ENCODE data around the gene DDX54.

DNA sequence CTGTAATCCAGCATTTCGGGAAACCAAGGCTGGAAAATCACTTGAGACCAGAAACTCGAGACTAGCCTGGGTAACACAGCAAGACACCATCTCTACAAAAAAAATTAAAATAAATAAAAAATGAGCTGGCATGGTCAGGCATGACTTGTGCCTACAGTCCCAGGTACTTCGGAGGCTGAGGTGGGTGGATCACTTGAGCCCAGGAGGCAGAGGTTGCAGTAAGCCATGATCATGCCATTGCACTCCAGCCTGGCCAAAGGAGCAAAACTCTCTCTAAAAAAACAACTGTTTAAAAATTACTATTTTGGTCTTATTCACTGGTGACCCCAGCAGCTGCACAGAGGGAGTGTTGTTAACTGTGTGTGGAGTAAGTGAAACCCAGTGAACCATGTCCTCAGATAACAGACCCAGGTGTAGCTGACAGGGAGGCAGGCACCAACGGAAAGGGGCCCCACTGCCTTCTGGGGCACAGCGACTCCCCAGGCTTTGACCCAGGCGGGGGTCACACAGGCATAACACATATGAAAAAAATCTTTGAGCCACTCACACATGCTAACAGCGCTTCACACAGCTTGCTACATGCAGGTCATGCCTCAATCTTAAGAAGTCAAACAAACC is 12.1 kb downstream of the DDX54 start:
- TF ChIP-seq CTCF (IDR thresholded peaks at IDR 0.05) = no peak
- TF ChIP-seq SIN3A (IDR thresholded peaks at IDR 0.05; ENCODE audit: borderline replicate concordance, insufficient read depth, low read depth, low read length) = no peak
- TF ChIP-seq, protein P1, sequence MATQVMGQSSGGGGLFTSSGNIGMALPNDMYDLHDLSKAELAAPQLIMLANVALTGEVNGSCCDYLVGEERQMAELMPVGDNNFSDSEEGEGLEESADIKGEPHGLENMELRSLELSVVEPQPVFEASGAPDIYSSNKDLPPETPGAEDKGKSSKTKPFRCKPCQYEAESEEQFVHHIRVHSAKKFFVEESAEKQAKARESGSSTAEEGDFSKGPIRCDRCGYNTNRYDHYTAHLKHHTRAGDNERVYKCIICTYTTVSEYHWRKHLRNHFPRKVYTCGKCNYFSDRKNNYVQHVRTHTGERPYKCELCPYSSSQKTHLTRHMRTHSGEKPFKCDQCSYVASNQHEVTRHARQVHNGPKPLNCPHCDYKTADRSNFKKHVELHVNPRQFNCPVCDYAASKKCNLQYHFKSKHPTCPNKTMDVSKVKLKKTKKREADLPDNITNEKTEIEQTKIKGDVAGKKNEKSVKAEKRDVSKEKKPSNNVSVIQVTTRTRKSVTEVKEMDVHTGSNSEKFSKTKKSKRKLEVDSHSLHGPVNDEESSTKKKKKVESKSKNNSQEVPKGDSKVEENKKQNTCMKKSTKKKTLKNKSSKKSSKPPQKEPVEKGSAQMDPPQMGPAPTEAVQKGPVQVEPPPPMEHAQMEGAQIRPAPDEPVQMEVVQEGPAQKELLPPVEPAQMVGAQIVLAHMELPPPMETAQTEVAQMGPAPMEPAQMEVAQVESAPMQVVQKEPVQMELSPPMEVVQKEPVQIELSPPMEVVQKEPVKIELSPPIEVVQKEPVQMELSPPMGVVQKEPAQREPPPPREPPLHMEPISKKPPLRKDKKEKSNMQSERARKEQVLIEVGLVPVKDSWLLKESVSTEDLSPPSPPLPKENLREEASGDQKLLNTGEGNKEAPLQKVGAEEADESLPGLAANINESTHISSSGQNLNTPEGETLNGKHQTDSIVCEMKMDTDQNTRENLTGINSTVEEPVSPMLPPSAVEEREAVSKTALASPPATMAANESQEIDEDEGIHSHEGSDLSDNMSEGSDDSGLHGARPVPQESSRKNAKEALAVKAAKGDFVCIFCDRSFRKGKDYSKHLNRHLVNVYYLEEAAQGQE (IDR thresholded peaks at IDR 0.05; ENCODE audit: insufficient read depth in 1 of 2, low read depth in 2 of 2, low read length in 1 of 2) = no peak
- TF ChIP-seq POLR2AphosphoS5 (IDR thresholded peaks at IDR 0.05; ENCODE audit: low read depth, low read length) = no peak
